SK-N-SH (cell line): ENCODE measurements around the gene HTR1B. TPM values are rescaled to one million over a fixed set of nuclear protein-coding genes. Genes with fewer than 3 reads are reported as not detected.

Source experiments
- CTCF ChIA-PET: fragments of 300-600, 350-600 bp; formaldehyde crosslinking; extraction: SDS; loops from one replicate; lab custom pipeline; 2021; lab: Yijun Ruan, JAX
- POLR2A ChIA-PET: fragments of 350-600 bp; sonication (Branson Sonifier 250); formaldehyde crosslinking; extraction: SDS; loops from one replicate; lab custom pipeline; 2020; ENCODE audit warnings: antibody characterized with exemption, inconsistent platforms; lab: Yijun Ruan, JAX
- DNase-seq: peaks from one replicate; pipeline ENCODE4 v3.0.0; 2012
- H2AFZ ChIP-seq: fragments of 200-600 bp; sonication (generic); 2 replicates; pipeline ENCODE4 v1.8.1; 2016; ENCODE audit warnings: antibody characterized with exemption, mild to moderate bottlenecking, low read depth
- H3F3A ChIP-seq: fragments of 200-600 bp; sonication (generic); replicated peaks from 2 replicates; pipeline ENCODE3; 2016; ENCODE audit warnings: antibody characterized with exemption, mild to moderate bottlenecking; ENCODE audit not compliant: insufficient read depth
- H3K27ac ChIP-seq, 2 experiments: fragments of 200-500 bp in 1 of 2; fragments of 200-600 bp in 1 of 2; sonication (Bioruptor generic) in 1 of 2; sonication (generic), shearing (Covaris generic) in 1 of 2; 2 replicates each; pipeline versions ENCODE4 v1.5.1 to v1.6.1; 2014 to 2016; ENCODE audit warnings: low read depth in 2 of 2, inconsistent platforms in 1 of 2, low read length in 1 of 2, mild to moderate bottlenecking in 1 of 2, mixed read lengths in 1 of 2
- H3K27me3 ChIP-seq: fragments of 200-600 bp; sonication (generic), shearing (Covaris generic); 2 replicates; pipeline ENCODE4 v1.6.1; 2016; ENCODE audit warnings: mixed run types; ENCODE audit not compliant: insufficient read depth
- H3K36me3 ChIP-seq, 2 experiments: fragments of 200-500 bp in 1 of 2; fragments of 200-600 bp in 1 of 2; sonication (Bioruptor generic) in 1 of 2; sonication (generic) in 1 of 2; replicated peaks in 1 of 2; 2 replicates each; pipeline versions ENCODE3 to v1.5.1; 2014 to 2016; ENCODE audit warnings: low read length in 1 of 2, mild to moderate bottlenecking in 1 of 2; ENCODE audit not compliant: insufficient read depth in 2 of 2, control insufficient read depth in 1 of 2
- H3K4me1 ChIP-seq, 2 experiments: fragments of 200-500 bp in 1 of 2; fragments of 200-600 bp in 1 of 2; sonication (Bioruptor generic) in 1 of 2; sonication (generic), shearing (Covaris generic) in 1 of 2; 2 replicates each; pipeline versions ENCODE4 v1.5.1 to v1.6.1; 2014 to 2016; ENCODE audit warnings: low read depth in 1 of 2, low read length in 1 of 2, mixed run types in 1 of 2; ENCODE audit not compliant: insufficient read depth in 2 of 2, control insufficient read depth in 1 of 2
- H3K4me2 ChIP-seq: fragments of 200-600 bp; sonication (generic), shearing (Covaris generic); 2 replicates; pipeline ENCODE4 v1.6.1; 2017; ENCODE audit warnings: mixed run types
- H3K4me3 ChIP-seq, 2 experiments: fragments of 200-500 bp in 1 of 2; fragments of 200-600 bp in 1 of 2; sonication (Bioruptor generic) in 1 of 2; sonication (generic), shearing (Covaris generic) in 1 of 2; 2 replicates each; pipeline versions ENCODE4 v1.5.1 to v1.8.1; 2014 to 2016; ENCODE audit warnings: low read depth in 2 of 2, inconsistent platforms in 1 of 2, low read length in 1 of 2, mild to moderate bottlenecking in 1 of 2, mixed read lengths in 1 of 2, moderate library complexity in 1 of 2
- H3K79me2 ChIP-seq: fragments of 200-600 bp; sonication (generic); 2 replicates; pipeline ENCODE4 v1.8.1; 2017; ENCODE audit warnings: mild to moderate bottlenecking; ENCODE audit not compliant: insufficient read depth
- H3K9ac ChIP-seq: fragments of 200-600 bp; sonication (generic); 2 replicates; pipeline ENCODE4 v1.6.1; 2017; ENCODE audit warnings: mixed run types
- H3K9me2 ChIP-seq: fragments of 200-600 bp; sonication (generic); 2 replicates; pipeline ENCODE4 v1.6.1; 2017; ENCODE audit warnings: mixed run types
- H3K9me3 ChIP-seq: fragments of 200-600 bp; sonication (generic); 2 replicates; pipeline ENCODE4 v1.6.1; 2017; ENCODE audit warnings: mixed run types, mild to moderate bottlenecking, moderate library complexity
- H4K20me1 ChIP-seq: fragments of 200-600 bp; sonication (generic); 2 replicates; pipeline ENCODE4 v1.6.1; 2017; ENCODE audit warnings: mild to moderate bottlenecking, mixed run types; ENCODE audit not compliant: insufficient read depth
- CHD2 ChIP-seq: fragments of 150-350 bp; IDR thresholded peaks from 2 replicates; pipeline ENCODE4 v1.6.1; 2018; ENCODE audit warnings: low read length; ENCODE audit not compliant: partially characterized antibody
- EP300 ChIP-seq, 2 experiments: IDR thresholded peaks; 2 replicates each; pipeline versions ENCODE4 v1.4.0 to v1.6.1; 2012; ENCODE audit warnings: borderline replicate concordance in 1 of 2, low read depth in 1 of 2, low read length in 1 of 2
- EZH2phosphoT487 ChIP-seq: fragments of 200-600 bp; sonication (generic); IDR thresholded peaks from 2 replicates; pipeline ENCODE4 v1.6.1; 2017; ENCODE audit warnings: low read depth, mixed run types, mild to moderate bottlenecking, antibody characterized with exemption, moderate library complexity, borderline replicate concordance
- FOSL2 ChIP-seq: IDR thresholded peaks from 2 replicates; pipeline ENCODE4 v1.4.0; 2012; ENCODE audit warnings: low read depth, mild to moderate bottlenecking, moderate library complexity, borderline replicate concordance
- GATA2 ChIP-seq: sonication (generic); formaldehyde crosslinking; IDR thresholded peaks from 2 replicates; pipeline ENCODE4 v1.5.0; 2020; ENCODE audit warnings: mild to moderate bottlenecking, missing genetic modification reagents
- MEF2A ChIP-seq: IDR thresholded peaks from 2 replicates; pipeline ENCODE4 v1.4.0; 2012; ENCODE audit warnings: low read depth, borderline replicate concordance
- NRF1 ChIP-seq: IDR thresholded peaks from 2 replicates; pipeline ENCODE4 v1.6.1; 2012; ENCODE audit warnings: low read depth, mild to moderate bottlenecking, low read length
- PBX3 ChIP-seq: IDR thresholded peaks from 2 replicates; pipeline ENCODE4; 2012
- POLR2AphosphoS5 ChIP-seq: IDR thresholded peaks from 2 replicates; pipeline ENCODE4 v1.6.1; 2012; ENCODE audit warnings: low read depth, low read length
- RCOR1 ChIP-seq: fragments of 150-350 bp; IDR thresholded peaks from 2 replicates; pipeline ENCODE4 v1.6.1; 2017; ENCODE audit warnings: antibody characterized with exemption, low read length
- RFX5 ChIP-seq: IDR thresholded peaks from 2 replicates; pipeline ENCODE4 v1.6.1; 2012; ENCODE audit warnings: mild to moderate bottlenecking, improper control_type of control experiment, low read length
- SMC3 ChIP-seq: IDR thresholded peaks from 2 replicates; pipeline ENCODE4 v1.6.1; 2012; ENCODE audit warnings: low read depth, low read length, improper control_type of control experiment
- TCF12 ChIP-seq: IDR thresholded peaks from 2 replicates; pipeline ENCODE4 v1.4.0; 2012
- TEAD4 ChIP-seq: IDR thresholded peaks from 2 replicates; pipeline ENCODE4 v1.4.0; 2012; ENCODE audit warnings: mild to moderate bottlenecking, borderline replicate concordance; ENCODE audit not compliant: insufficient read depth
- USF1 ChIP-seq: IDR thresholded peaks from 2 replicates; pipeline ENCODE4 v1.4.0; 2012; ENCODE audit warnings: low read depth, borderline replicate concordance
- USF2 ChIP-seq: fragments of 150-350 bp; IDR thresholded peaks from 2 replicates; pipeline ENCODE4 v1.6.1; 2017; ENCODE audit warnings: antibody characterized with exemption, low read length, low read depth, borderline replicate concordance
- YY1 ChIP-seq: IDR thresholded peaks from 2 replicates; pipeline ENCODE4 v1.4.0; 2012; ENCODE audit warnings: low read depth, mild to moderate bottlenecking
- ZBTB33 ChIP-seq: IDR thresholded peaks from 2 replicates; pipeline ENCODE4 v1.4.0; 2012; ENCODE audit warnings: low read depth, borderline replicate concordance
- WGBS: methylation state at CpG from one replicate; pipeline ENCODE4 v1.1.6; 2017; ENCODE audit warnings: low lambda C conversion rate; 5-methylcytosine and 5-hydroxymethylcytosine counted together
- polyA plus RNA-seq, 3 experiments: library from polyadenylated mRNA; depleted of rRNA; stranded (reverse); fragments of >200 nt; gene quantifications; 2 replicates each; pipeline ENCODE4 v1.2.3, GENCODE V29; 2012

HTR1B gene
- polyA plus RNA-seq, 1 of the 3 experiments (the other 2 are of a cell fraction) = 0.76 TPM

GRCh38 chr6:77447254-77447653 lies 16.0 kb downstream of the HTR1B start:
- Histone ChIP-seq H2AFZ (no peak overlapping the region), H3K79me2 (no peaks in the 10 kb centered on the region), H4K20me1 (no peaks in the 10 kb centered on the region), H3K27me3 (no peaks in the 10 kb centered on the region), H3F3A (peaks cover 3% of the 10 kb centered on the region), H3K27ac (peak overlapping the region in 1 of 2 experiments; percentile 69; a peak in 2 of 4 replicates), H3K9ac (no peak overlapping the region), H3K4me1 (0 out of 4 replicates have a peak, but pooled peaks cover 0 to 18% of the 10 kb centered on the region in 2 experiments), H3K9me2 (no peaks in the 10 kb centered on the region), H3K36me3 (no peaks in the 10 kb centered on the region), H3K9me3 (no peaks in the 10 kb centered on the region), H3K4me3 (no peak overlapping the region), H3K4me2 (no peak overlapping the region)
- no peak for DNase-seq
- WGBS = 3% methylated on average over 1 of the region's 1 CpG
- ChIA-PET POLR2A (interaction anchor here (0.5 kb wide), 1 partner anchor 1268 kb away, joined by 3 read pairs; no protein-coding TSS in a partner anchor), CTCF (interaction anchor here (1.5 kb wide), 1 partner anchor 10 kb away, joined by 4 read pairs; no protein-coding TSS in a partner anchor)
- TF ChIP-seq POLR2AphosphoS5 = no peak
- peak; percentile 58 for TF ChIP-seq TCF12
- TF ChIP-seq PBX3 = 0 out of 2 replicates have a peak, but pooled peaks have one; percentile 15
- TF ChIP-seq EP300 (IDR thresholded peaks at IDR 0.05; ENCODE audit: borderline replicate concordance in 1 of 2, low read depth in 1 of 2, low read length in 1 of 2) = peak in 1 of 2 experiments; percentile 29; a peak in 1 of 4 replicates
- 0 out of 2 replicates have a peak, but pooled peaks have one; percentile 13 for TF ChIP-seq TEAD4
- TF ChIP-seq FOSL2 = peak; percentile 29; the same call in 1 of the 2 replicates
- no peak for TF ChIP-seq ZBTB33

- Histone ChIP-seq H3K79me2 (no peaks in the 10 kb centered on the region), H3K9ac (no peak overlapping the region)
- TF ChIP-seq TEAD4 (no peak), RFX5 (no peak), EP300 (IDR thresholded peaks at IDR 0.05; ENCODE audit: borderline replicate concordance in 1 of 2, low read depth in 1 of 2, low read length in 1 of 2) (no peak), RCOR1 (no peak), USF2 (no peak), MEF2A (no peak), CHD2 (no peak), GATA2 (no peak), SMC3 (no peak), USF1 (no peak), ZBTB33 (no peak), YY1 (no peak), EZH2phosphoT487 (no peak), NRF1 (no peak)
- TF ChIP-seq, all 33 proteins: peak for 0
- Histone ChIP-seq H3K36me3 (no peaks in the 10 kb centered on the region), H2AFZ (peak overlapping the region; percentile 78; the same call in 1 of the 2 replicates), H4K20me1 (no peaks in the 10 kb centered on the region), H3K9me2 (no peaks in the 10 kb centered on the region), H3K27ac (peak overlapping the region in 1 of 2 experiments; percentile 69; a peak in 1 of 4 replicates), H3K27me3 (no peaks in the 10 kb centered on the region), H3F3A (peaks cover 3% of the 10 kb centered on the region), H3K4me2 (no peak overlapping the region), H3K9me3 (no peaks in the 10 kb centered on the region), H3K4me1 (0 out of 4 replicates have a peak, but pooled peaks cover 0 to 18% of the 10 kb centered on the region in 2 experiments), H3K4me3 (no peak overlapping the region)
- POLR2A ChIA-PET = no interaction called here
- 64% methylated on average over 1 of the region's 1 CpG for WGBS
- CTCF ChIA-PET = no interaction called here
- no peak for DNase-seq
Measured at GRCh38 chr6:77446249-77446648, 17.0 kb downstream of the HTR1B start.
